A204.1 (cell line): Measurements from ENCODE around the gene LBHD2.
A peak's percentile ranks its signal among the peaks of the same experiment; 100 is the strongest.
"Not testable (repeated sequence)": the region's sequence is repeated elsewhere in the genome, so short reads cannot be mapped to it uniquely, and the experiment has no call there.

Source experiments
- FAIRE-seq: peaks from 2 replicates; lab custom pipeline; 2012; peaks lifted over from hg19 to GRCh38; lab: Jason Lieb, UNC

LBHD2 gene

GRCh38 chr14:103084021-103084919, at the start of gene LBHD2:
TSS of gene LBHD2 (plus strand) at chr14:103084210. CDS start at chr14:103086013, 1,803 bp downstream.
- FAIRE-seq, result no peak

GRCh38 chr14:103041464-103041863, 42.5 kb upstream of the LBHD2 start:
- no peak for FAIRE-seq

GRCh38 chr14:103043257-103044015, 40.6 kb upstream of the LBHD2 start:
- peak; percentile 43 for FAIRE-seq

GRCh38 chr14:103045371-103045869, 38.6 kb upstream of the LBHD2 start:
- no peak for FAIRE-seq

- not testable (repeated sequence) for FAIRE-seq
Measured at GRCh38 chr14:103047453-103047852, 36.6 kb upstream of the LBHD2 start.

GRCh38 chr14:103050935-103051334, 33.1 kb upstream of the LBHD2 start:
- FAIRE-seq, result no peak

GRCh38 chr14:103052407-103052806, 31.6 kb upstream of the LBHD2 start:
- no peak for FAIRE-seq

GRCh38 chr14:103055695-103056094, 28.3 kb upstream of the LBHD2 start:
- no peak for FAIRE-seq

GRCh38 chr14:103056322-103057027, 27.5 kb upstream of the LBHD2 start:
- no peak for FAIRE-seq

- FAIRE-seq, result no peak
Measured at GRCh38 chr14:103057028-103057371, 27.0 kb upstream of the LBHD2 start.

- no peak for FAIRE-seq
Measured at GRCh38 chr14:103057372-103058163, 26.4 kb upstream of the LBHD2 start, which contains the start of gene CDC42BPB. TSS of gene CDC42BPB (minus strand) at chr14:103057549. CDS start at chr14:103057173, 376 bp downstream.

- no peak for FAIRE-seq
Measured at GRCh38 chr14:103058164-103059055, 25.6 kb upstream of the LBHD2 start.

GRCh38 chr14:103059556-103059955, 24.5 kb upstream of the LBHD2 start:
- FAIRE-seq, result no peak

GRCh38 chr14:103061482-103061976, 22.5 kb upstream of the LBHD2 start:
- no peak for FAIRE-seq

GRCh38 chr14:103064436-103064835, 19.6 kb upstream of the LBHD2 start:
- no peak for FAIRE-seq

- no peak for FAIRE-seq
Measured at GRCh38 chr14:103064978-103065377, 19.0 kb upstream of the LBHD2 start.

- no peak for FAIRE-seq
Measured at GRCh38 chr14:103065861-103066260, 18.1 kb upstream of the LBHD2 start.

GRCh38 chr14:103066399-103066798, 17.6 kb upstream of the LBHD2 start:
- no peak for FAIRE-seq

GRCh38 chr14:103067231-103067954, 16.6 kb upstream of the LBHD2 start:
- no peak for FAIRE-seq
